ENCODE measurements around the gene ADGRG3.

- no peak for TF ChIP-seq POLR2A (IDR thresholded peaks at IDR 0.05; ENCODE audit: low read depth, low read length)
- no peak for TF ChIP-seq SPI1 (IDR thresholded peaks at IDR 0.05; ENCODE audit: low read depth, low read length)
- no peak for TF ChIP-seq TAF1 (IDR thresholded peaks at IDR 0.05; ENCODE audit: low read depth, low read length)
- no peak for TF ChIP-seq POLR2AphosphoS5 (IDR thresholded peaks at IDR 0.05; ENCODE audit: low read depth, low read length)
These were observed 30.7 kb upstream of the ADGRG3 start for GRCh38 chr16:57637424-57637823.

Data from GM12891 (cell line).